HepG2 (cell line): ENCODE measurements around the gene C1S. TPM values are rescaled to one million over a fixed set of nuclear protein-coding genes. Genes with fewer than 3 reads are reported as not detected.

Experiments
- ERF ChIP-seq: IDR thresholded peaks from 2 replicates; pipeline ENCODE4 v1.6.1; 2018; ENCODE audit warnings: missing biosample characterization, missing genetic modification reagents
- HNF4A ChIP-seq: sonication (generic); formaldehyde crosslinking; IDR thresholded peaks from 2 replicates; pipeline ENCODE4 v1.4.0; 2020; ENCODE audit warnings: missing genetic modification reagents
- KAT8 ChIP-seq: IDR thresholded peaks from 2 replicates; pipeline ENCODE4 v1.6.1; 2016; ENCODE audit warnings: missing genetic modification reagents, missing compliant biosample characterization
- KDM5A ChIP-seq: fragments of 200-600 bp; sonication (generic); IDR thresholded peaks from 2 replicates; pipeline ENCODE4 v1.7.0; 2018; ENCODE audit warnings: antibody characterized with exemption, mild to moderate bottlenecking, low read length, borderline replicate concordance
- KLF13 ChIP-seq: sonication (generic); formaldehyde crosslinking; IDR thresholded peaks from 2 replicates; pipeline ENCODE4 v1.4.0; 2020; ENCODE audit warnings: mild to moderate bottlenecking, missing genetic modification reagents
- MXI1 ChIP-seq: IDR thresholded peaks from 3 replicates; pipeline ENCODE4 v1.6.1; 2012; ENCODE audit warnings: low read depth, low read length, inconsistent platforms, borderline replicate concordance
- RAD21 ChIP-seq: fragments of 450-650 bp; formaldehyde crosslinking; IDR thresholded peaks from 2 replicates; pipeline ENCODE4 v1.5.0; 2020; ENCODE audit warnings: mild to moderate bottlenecking
- TBL1XR1 ChIP-seq: fragments of 150-350 bp; IDR thresholded peaks from 2 replicates; pipeline ENCODE4 v1.6.1; 2014; ENCODE audit warnings: borderline replicate concordance, low read length; ENCODE audit not compliant: partially characterized antibody
- ZFP37 ChIP-seq: sonication (generic); formaldehyde crosslinking; IDR thresholded peaks from 2 replicates; pipeline ENCODE4 v1.4.0; 2020; ENCODE audit warnings: missing genetic modification reagents, borderline replicate concordance
- ZMAT3 ChIP-seq: sonication (generic); formaldehyde crosslinking; conservative IDR thresholded peaks from 2 replicates; pipeline ENCODE4 v1.7.0; 2021; ENCODE audit warnings: missing genetic modification reagents
- ZNF567 ChIP-seq: sonication (generic); formaldehyde crosslinking; IDR thresholded peaks from 2 replicates; pipeline ENCODE4 v1.8.1; 2023; ENCODE audit warnings: mild to moderate bottlenecking, missing genetic modification reagents, borderline replicate concordance
- ZNF577 ChIP-seq: sonication (generic); formaldehyde crosslinking; IDR thresholded peaks from 2 replicates; pipeline ENCODE4 v1.4.0; 2020; ENCODE audit warnings: mild to moderate bottlenecking, low read depth, missing genetic modification reagents, borderline replicate concordance
- ZNF598 ChIP-seq: sonication (generic); formaldehyde crosslinking; IDR thresholded peaks from 2 replicates; pipeline ENCODE4 v1.5.1; 2020; ENCODE audit warnings: mild to moderate bottlenecking, missing genetic modification reagents, borderline replicate concordance
- ZNF768 ChIP-seq: sonication (generic); formaldehyde crosslinking; IDR thresholded peaks from 2 replicates; pipeline ENCODE4 v1.4.0; 2020; ENCODE audit warnings: missing genetic modification reagents
- polyA plus RNA-seq, 8 experiments: library from polyadenylated mRNA; depleted of rRNA in 3 of 8; stranded (reverse) in 7 of 8; unstranded in 1 of 8; fragments of >200 nt; fragmentation: Illumina TruSeq in 4 of 8; extraction: Trizol in 4 of 8; gene quantifications; 2 replicates each; pipeline versions ENCODE4 v1.2.1 to v1.2.3, GENCODE V29; 2011 to 2016; ENCODE audit warnings: low read depth in 4 of 8, missing spikeins in 1 of 8, mixed read lengths in 1 of 8; ENCODE audit not compliant: insufficient read depth in 1 of 8
- total RNA-seq, 5 experiments: library from RNA; depleted of rRNA; stranded (reverse); fragments of >200 nt; fragmentation: Illumina TruSeq; extraction: Trizol; gene quantifications; 2 replicates each; pipeline ENCODE4 v1.2.3, GENCODE V29; 2016; ENCODE audit warnings: low read depth in 1 of 5
- TF ChIP-seq, protein P1 (sequence below): sonication (generic); formaldehyde crosslinking; IDR thresholded peaks from 2 replicates; pipeline ENCODE4 v1.5.1; 2020; ENCODE audit warnings: mild to moderate bottlenecking, moderate library complexity, missing genetic modification reagents
- TF ChIP-seq, protein P2 (sequence below): sonication (generic); formaldehyde crosslinking; IDR thresholded peaks from 2 replicates; pipeline ENCODE4 v1.9.0; 2022; ENCODE audit warnings: low read depth, missing genetic modification reagents
- TF ChIP-seq, protein P3 (sequence below): IDR thresholded peaks from 2 replicates; pipeline ENCODE4 v1.4.0; 2020; ENCODE audit warnings: mild to moderate bottlenecking, missing genetic modification reagents
- TF ChIP-seq, protein P4 (sequence below): sonication (generic); formaldehyde crosslinking; conservative IDR thresholded peaks from 2 replicates; pipeline ENCODE4 v1.4.0; 2020; ENCODE audit warnings: missing genetic modification reagents

Gene C1S
- total and polyA plus RNA-seq, 2 of the 13 experiments (the other 11 are each of a cell fraction or from before 2014, with no cell fraction given): 14.5 to 18.2 TPM

DNA sequence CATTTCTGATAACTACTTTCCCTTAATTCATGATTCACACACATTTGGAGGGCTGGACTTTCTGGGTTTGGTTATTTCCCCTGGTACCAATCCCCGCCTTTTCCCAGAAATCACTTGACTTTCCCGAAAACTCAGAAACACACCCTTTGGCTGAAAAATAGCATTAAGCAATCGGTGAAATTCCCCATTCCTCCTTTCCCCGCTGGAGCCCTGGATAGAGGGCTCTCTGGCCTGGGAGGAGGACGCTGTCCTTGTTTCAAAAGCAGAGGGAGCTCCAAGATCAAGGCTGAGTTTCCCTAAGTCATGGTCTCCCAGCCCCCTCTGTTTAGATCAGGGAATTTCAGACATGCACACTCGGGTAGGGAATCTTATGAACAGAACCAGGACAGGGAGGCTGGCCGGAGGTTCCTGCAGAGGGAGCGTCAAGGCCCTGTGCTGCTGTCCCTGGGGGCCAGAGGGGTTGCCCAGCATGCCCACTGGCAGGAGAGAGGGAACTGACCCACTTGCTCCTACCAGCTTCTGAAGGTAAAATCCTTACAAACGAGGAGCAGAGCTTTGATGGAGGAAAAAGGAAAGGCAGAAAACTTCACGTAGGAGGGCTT, at the start of gene C1S (continued):
- TF ChIP-seq, protein P1, sequence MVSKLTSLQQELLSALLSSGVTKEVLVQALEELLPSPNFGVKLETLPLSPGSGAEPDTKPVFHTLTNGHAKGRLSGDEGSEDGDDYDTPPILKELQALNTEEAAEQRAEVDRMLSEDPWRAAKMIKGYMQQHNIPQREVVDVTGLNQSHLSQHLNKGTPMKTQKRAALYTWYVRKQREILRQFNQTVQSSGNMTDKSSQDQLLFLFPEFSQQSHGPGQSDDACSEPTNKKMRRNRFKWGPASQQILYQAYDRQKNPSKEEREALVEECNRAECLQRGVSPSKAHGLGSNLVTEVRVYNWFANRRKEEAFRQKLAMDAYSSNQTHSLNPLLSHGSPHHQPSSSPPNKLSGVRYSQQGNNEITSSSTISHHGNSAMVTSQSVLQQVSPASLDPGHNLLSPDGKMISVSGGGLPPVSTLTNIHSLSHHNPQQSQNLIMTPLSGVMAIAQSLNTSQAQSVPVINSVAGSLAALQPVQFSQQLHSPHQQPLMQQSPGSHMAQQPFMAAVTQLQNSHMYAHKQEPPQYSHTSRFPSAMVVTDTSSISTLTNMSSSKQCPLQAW (CRISPR knock-in tag): peak; percentile 70
- TF ChIP-seq, protein P2, sequence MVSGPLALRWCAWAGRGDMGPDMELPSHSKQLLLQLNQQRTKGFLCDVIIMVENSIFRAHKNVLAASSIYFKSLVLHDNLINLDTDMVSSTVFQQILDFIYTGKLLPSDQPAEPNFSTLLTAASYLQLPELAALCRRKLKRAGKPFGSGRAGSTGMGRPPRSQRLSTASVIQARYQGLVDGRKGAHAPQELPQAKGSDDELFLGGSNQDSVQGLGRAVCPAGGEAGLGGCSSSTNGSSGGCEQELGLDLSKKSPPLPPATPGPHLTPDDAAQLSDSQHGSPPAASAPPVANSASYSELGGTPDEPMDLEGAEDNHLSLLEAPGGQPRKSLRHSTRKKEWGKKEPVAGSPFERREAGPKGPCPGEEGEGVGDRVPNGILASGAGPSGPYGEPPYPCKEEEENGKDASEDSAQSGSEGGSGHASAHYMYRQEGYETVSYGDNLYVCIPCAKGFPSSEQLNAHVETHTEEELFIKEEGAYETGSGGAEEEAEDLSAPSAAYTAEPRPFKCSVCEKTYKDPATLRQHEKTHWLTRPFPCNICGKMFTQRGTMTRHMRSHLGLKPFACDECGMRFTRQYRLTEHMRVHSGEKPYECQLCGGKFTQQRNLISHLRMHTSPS (CRISPR knock-in tag): peak; percentile 71; the same call in 1 of the 2 replicates
- 0 out of 2 replicates have a peak, but pooled peaks have one; percentile 56 for TF ChIP-seq ZMAT3 (CRISPR knock-in tag)
- TF ChIP-seq KLF13 (CRISPR knock-in tag): no peak
- 0 out of 2 replicates have a peak, but pooled peaks have one; percentile 13 for TF ChIP-seq ZNF768 (CRISPR knock-in tag)
- peak; percentile 96 for TF ChIP-seq RAD21 (CRISPR knock-in tag)
- peak; percentile 18; the same call in 1 of the 2 replicates for TF ChIP-seq HNF4A (CRISPR knock-in tag)
- no peak for TF ChIP-seq KDM5A
- 0 out of 2 replicates have a peak, but pooled peaks have one; percentile 21 for TF ChIP-seq ERF (CRISPR knock-in tag)
- 0 out of 2 replicates have a peak, but pooled peaks have one; percentile 23 for TF ChIP-seq ZNF598 (CRISPR knock-in tag)
- 0 out of 2 replicates have a peak, but pooled peaks have one; percentile 37 for TF ChIP-seq ZFP37 (CRISPR knock-in tag)
- TF ChIP-seq ZNF577 (CRISPR knock-in tag): no peak
- TF ChIP-seq, protein P3, sequence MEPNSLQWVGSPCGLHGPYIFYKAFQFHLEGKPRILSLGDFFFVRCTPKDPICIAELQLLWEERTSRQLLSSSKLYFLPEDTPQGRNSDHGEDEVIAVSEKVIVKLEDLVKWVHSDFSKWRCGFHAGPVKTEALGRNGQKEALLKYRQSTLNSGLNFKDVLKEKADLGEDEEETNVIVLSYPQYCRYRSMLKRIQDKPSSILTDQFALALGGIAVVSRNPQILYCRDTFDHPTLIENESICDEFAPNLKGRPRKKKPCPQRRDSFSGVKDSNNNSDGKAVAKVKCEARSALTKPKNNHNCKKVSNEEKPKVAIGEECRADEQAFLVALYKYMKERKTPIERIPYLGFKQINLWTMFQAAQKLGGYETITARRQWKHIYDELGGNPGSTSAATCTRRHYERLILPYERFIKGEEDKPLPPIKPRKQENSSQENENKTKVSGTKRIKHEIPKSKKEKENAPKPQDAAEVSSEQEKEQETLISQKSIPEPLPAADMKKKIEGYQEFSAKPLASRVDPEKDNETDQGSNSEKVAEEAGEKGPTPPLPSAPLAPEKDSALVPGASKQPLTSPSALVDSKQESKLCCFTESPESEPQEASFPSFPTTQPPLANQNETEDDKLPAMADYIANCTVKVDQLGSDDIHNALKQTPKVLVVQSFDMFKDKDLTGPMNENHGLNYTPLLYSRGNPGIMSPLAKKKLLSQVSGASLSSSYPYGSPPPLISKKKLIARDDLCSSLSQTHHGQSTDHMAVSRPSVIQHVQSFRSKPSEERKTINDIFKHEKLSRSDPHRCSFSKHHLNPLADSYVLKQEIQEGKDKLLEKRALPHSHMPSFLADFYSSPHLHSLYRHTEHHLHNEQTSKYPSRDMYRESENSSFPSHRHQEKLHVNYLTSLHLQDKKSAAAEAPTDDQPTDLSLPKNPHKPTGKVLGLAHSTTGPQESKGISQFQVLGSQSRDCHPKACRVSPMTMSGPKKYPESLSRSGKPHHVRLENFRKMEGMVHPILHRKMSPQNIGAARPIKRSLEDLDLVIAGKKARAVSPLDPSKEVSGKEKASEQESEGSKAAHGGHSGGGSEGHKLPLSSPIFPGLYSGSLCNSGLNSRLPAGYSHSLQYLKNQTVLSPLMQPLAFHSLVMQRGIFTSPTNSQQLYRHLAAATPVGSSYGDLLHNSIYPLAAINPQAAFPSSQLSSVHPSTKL: peak; percentile 50
- peak; percentile 34; the same call in 1 of the 3 replicates for TF ChIP-seq MXI1
- peak; percentile 50 for TF ChIP-seq KAT8 (CRISPR knock-in tag)
- TF ChIP-seq, protein P4, sequence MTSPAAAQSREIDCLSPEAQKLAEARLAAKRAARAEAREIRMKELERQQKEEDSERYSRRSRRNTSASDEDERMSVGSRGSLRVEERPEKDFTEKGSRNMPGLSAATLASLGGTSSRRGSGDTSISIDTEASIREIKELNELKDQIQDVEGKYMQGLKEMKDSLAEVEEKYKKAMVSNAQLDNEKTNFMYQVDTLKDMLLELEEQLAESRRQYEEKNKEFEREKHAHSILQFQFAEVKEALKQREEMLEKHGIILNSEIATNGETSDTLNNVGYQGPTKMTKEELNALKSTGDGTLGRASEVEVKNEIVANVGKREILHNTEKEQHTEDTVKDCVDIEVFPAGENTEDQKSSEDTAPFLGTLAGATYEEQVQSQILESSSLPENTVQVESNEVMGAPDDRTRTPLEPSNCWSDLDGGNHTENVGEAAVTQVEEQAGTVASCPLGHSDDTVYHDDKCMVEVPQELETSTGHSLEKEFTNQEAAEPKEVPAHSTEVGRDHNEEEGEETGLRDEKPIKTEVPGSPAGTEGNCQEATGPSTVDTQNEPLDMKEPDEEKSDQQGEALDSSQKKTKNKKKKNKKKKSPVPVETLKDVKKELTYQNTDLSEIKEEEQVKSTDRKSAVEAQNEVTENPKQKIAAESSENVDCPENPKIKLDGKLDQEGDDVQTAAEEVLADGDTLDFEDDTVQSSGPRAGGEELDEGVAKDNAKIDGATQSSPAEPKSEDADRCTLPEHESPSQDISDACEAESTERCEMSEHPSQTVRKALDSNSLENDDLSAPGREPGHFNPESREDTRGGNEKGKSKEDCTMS (CRISPR knock-in tag): no peak
- TF ChIP-seq TBL1XR1: peak; percentile 50
- 0 out of 2 replicates have a peak, but pooled peaks have one; percentile 18 for TF ChIP-seq ZNF567 (CRISPR knock-in tag)
